ENCODE data around the gene FAM200B.

Gene FAM200B

DNA sequence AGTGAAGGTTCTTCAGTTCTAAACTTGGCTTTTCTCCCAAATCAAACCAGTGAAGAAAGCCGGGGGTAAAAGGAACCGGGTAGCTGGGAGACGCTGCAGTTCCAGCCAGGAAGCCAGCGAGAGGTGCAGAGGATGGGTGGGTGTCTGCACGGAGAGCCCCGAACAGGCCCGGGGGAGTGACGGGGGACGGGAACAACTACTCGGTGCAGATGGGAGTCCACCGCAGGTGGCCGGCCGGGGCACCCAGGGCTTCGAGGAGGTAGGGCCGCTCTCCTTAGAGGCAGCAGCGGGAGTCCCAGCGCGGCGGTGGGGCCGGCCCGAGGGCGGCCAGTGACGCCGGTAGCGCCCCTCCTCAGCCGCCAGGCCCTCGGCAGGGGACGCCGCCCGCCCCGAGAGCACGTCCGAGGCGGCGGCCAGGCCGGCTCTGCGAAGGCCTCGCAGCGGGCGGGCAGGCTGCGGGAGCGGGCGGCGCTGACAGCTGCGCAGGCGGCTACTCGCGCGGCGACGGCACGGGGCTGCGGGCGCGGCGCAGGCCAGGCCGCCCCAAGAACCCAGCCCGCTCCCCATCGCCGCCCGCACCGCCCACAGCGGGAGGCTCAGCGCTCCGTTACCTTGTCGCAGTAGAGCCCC lies 26.9 kb upstream of the FAM200B start:
- Histone ChIP-seq H3K4me1 (ENCODE audit: control insufficient read depth, insufficient read depth, low read length, poor library complexity, severe bottlenecking) (peaks cover 13% of the 10 kb centered on the region), H3K27ac (ENCODE audit: low read depth, low read length, severe bottlenecking) (peak overlapping the region; percentile 85), H3K36me3 (ENCODE audit: control insufficient read depth, insufficient read depth, low read length) (peaks cover 24% of the 10 kb centered on the region), H3K4me3 (ENCODE audit: extremely low read depth, insufficient read depth, low read length, poor library complexity, severe bottlenecking) (peak overlapping the region; percentile 70), H3K9me3 (ENCODE audit: control insufficient read depth, low read length) (no peaks in the 10 kb centered on the region)
- 0% methylated on average over 58 to 64 of the region's 66 CpGs for WGBS, 2 experiments (ENCODE audit: insufficient coverage in 2 of 2)

DNA sequence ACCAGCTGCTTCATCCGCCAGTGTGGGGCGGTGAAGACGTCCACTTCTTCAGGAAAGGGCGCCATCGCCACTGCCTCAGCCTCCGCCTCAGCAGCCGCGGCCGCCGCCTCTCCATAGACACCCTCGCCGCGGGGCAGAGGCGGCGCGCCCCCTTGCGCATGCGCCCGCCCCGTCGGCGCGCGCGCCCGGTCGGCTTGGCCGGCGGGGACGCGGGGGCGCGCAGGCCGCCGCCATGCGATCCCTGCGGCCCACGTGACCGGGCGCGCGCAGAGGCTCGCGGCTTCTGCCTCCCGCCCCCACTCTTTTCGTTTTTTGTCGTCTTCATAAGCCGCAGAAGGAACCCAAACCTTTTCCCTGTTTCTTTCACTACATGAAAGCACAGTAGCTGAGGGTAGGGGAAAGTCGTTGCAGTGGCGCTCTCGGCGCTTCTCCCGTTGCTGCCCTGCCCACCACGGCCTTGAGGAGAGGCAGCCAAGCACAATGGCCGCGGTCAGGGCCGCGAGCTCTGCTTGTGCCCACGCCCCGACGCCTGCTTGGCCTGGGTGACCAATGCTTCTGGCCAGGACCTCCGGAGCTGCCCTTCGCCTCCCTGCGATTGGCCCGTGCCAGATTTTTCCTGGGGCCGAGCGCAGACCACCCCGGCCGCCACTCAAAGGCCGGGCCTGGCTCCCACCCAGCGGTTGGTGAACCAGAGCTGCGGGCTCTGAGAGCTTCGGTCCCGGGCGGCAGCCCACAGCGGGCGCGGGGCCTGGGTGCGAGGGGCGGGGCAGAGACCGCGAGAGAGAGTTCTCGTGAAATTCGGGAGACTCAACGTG lies 26.2 kb upstream of the FAM200B start, which contains the start of gene FBXL5:
Gene FBXL5 (minus strand): TSS at position 135 of the 815 bp plus-strand sequence. CDS start 70 bp downstream, at position 65.
- Histone ChIP-seq H3K9me3 (ENCODE audit: control insufficient read depth, low read length) (no peaks in the 10 kb centered on the region), H3K27ac (ENCODE audit: low read depth, low read length, severe bottlenecking) (peak within 1 kb of the TSS; percentile 95), H3K36me3 (ENCODE audit: control insufficient read depth, insufficient read depth, low read length) (peaks cover 31% of the 10 kb centered on the region), H3K4me3 (ENCODE audit: extremely low read depth, insufficient read depth, low read length, poor library complexity, severe bottlenecking) (peak within 1 kb of the TSS; percentile 70), H3K4me1 (ENCODE audit: control insufficient read depth, insufficient read depth, low read length, poor library complexity, severe bottlenecking) (peaks cover 20% of the 10 kb centered on the region)
- WGBS, 2 experiments (ENCODE audit: insufficient coverage in 2 of 2), result 30 to 37% methylated on average over 54 to 69 of the region's 85 CpGs

DNA sequence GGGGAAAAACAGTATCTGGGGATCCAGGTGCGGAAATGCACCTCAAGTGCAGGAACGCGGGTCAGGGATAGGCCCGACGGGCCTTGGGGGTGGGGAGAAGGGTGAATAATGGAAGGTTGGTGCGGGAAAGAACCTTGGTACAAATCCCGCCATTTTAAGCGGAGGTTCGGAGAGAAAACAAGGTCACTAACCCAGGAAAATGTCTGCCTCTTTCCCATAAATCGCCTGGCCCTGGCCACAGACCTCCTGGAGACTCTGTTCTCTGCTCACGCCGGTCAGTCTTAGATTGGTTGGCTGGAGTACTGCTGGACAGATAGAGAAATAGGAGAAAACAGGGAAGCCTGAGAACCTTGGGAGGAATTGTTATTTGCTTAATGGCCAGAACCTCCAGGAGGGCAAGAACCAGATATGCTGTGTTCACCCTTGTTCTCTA lies 25.6 kb upstream of the FAM200B start:
- Histone ChIP-seq H3K27ac (ENCODE audit: low read depth, low read length, severe bottlenecking) (peak overlapping the region; percentile 95), H3K9me3 (ENCODE audit: control insufficient read depth, low read length) (no peaks in the 10 kb centered on the region), H3K36me3 (ENCODE audit: control insufficient read depth, insufficient read depth, low read length) (peaks cover 37% of the 10 kb centered on the region), H3K4me3 (ENCODE audit: extremely low read depth, insufficient read depth, low read length, poor library complexity, severe bottlenecking) (no peak overlapping the region), H3K4me1 (ENCODE audit: control insufficient read depth, insufficient read depth, low read length, poor library complexity, severe bottlenecking) (peaks cover 20% of the 10 kb centered on the region)
- WGBS, 2 experiments (ENCODE audit: insufficient coverage in 2 of 2), result 90 to 95% methylated on average over 11 to 12 of the region's 12 CpGs

DNA sequence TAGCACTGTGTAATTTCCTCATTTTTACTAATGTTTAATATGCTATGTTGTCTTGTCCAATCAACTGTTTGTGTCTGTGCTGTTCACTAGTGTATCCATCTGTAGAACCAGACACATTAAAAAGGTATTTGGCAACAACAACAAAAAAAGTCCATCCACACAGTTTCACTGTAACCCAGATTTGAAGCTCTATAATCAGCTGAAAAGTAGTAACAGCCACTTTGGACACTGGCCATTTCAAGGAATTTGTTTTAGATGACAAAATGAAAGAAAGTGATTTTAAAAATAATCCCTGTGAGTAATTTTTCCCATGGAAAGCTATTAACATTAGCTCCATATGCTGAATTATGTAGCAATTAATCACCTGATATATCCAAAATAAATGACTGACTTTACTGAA lies 24.3 kb upstream of the FAM200B start:
- peaks cover 15% of the 10 kb centered on the region for H3K4me1 ChIP-seq (ENCODE audit: control insufficient read depth, insufficient read depth, low read length, poor library complexity, severe bottlenecking)
- H3K36me3 ChIP-seq (ENCODE audit: control insufficient read depth, insufficient read depth, low read length), result peaks cover 41% of the 10 kb centered on the region
- no peak overlapping the region for H3K27ac ChIP-seq (ENCODE audit: low read depth, low read length, severe bottlenecking)
- no peak overlapping the region for H3K4me3 ChIP-seq (ENCODE audit: extremely low read depth, insufficient read depth, low read length, poor library complexity, severe bottlenecking)
- H3K9me3 ChIP-seq (ENCODE audit: control insufficient read depth, low read length), result no peaks in the 10 kb centered on the region

DNA sequence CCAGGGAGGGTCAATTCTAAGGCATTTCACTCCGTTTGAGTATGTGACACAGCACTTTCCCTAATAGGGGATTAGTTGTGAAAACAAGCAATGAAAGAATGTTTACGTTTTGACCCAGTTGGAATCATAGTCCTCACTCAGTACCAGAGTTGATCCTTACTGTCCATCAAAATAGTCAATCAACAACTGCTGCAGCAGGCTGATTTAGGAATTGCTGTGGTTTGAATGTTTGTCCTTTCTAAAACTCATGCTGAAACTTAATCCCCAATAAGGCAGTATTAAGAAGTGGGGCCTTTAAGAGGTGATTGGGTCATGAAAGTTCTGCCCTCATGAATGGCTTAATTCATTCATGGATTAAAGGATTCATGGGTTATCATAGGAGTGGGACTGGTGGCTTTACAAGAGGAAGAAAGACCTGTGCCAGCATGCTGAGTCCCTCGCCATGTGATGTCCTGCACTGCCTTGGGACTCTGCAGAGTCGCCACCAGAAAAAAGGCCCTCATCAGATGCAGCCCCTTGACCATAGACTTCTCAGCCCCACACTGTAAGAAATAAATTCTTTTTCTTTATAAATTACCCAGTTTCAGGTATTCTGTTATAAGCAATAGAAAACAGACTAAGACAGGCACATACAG lies 23.4 kb upstream of the FAM200B start:
- Histone ChIP-seq H3K36me3 (ENCODE audit: control insufficient read depth, insufficient read depth, low read length) (peaks cover 42% of the 10 kb centered on the region), H3K4me3 (ENCODE audit: extremely low read depth, insufficient read depth, low read length, poor library complexity, severe bottlenecking) (no peak overlapping the region), H3K27ac (ENCODE audit: low read depth, low read length, severe bottlenecking) (no peak overlapping the region), H3K9me3 (ENCODE audit: control insufficient read depth, low read length) (no peaks in the 10 kb centered on the region), H3K4me1 (ENCODE audit: control insufficient read depth, insufficient read depth, low read length, poor library complexity, severe bottlenecking) (peaks cover 14% of the 10 kb centered on the region)
- 100% methylated on average over 1 of the region's 4 CpGs for WGBS, 2 experiments (ENCODE audit: insufficient coverage in 2 of 2)

DNA sequence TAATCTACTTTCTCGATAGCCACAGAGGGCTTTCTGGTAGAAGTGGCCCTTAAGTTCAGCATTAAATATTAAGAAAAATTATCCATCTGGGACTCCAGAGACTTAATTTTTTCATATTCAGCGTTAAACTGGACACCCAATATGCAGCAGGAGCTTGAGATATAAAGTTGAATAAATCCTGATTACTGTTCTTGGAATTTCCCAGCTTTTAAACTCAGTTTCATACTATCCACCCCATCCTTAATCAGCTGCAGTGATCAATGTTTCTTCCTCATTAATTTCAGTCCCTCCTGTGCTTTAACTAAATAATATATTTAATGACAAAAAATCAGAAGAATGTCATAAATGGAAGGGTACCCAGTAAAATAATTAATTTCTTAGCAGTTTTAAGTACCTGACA lies 22.8 kb upstream of the FAM200B start:
- peaks cover 10% of the 10 kb centered on the region for H3K4me1 ChIP-seq (ENCODE audit: control insufficient read depth, insufficient read depth, low read length, poor library complexity, severe bottlenecking)
- 100% methylated on average over 1 of the region's 2 CpGs; no CpG with 5 or more reads in 1 of the 2 experiments for WGBS, 2 experiments (ENCODE audit: insufficient coverage in 2 of 2)
- H3K4me3 ChIP-seq (ENCODE audit: extremely low read depth, insufficient read depth, low read length, poor library complexity, severe bottlenecking), result no peak overlapping the region
- H3K9me3 ChIP-seq (ENCODE audit: control insufficient read depth, low read length), result no peaks in the 10 kb centered on the region
- H3K27ac ChIP-seq (ENCODE audit: low read depth, low read length, severe bottlenecking), result no peak overlapping the region
- H3K36me3 ChIP-seq (ENCODE audit: control insufficient read depth, insufficient read depth, low read length), result peaks cover 46% of the 10 kb centered on the region

DNA sequence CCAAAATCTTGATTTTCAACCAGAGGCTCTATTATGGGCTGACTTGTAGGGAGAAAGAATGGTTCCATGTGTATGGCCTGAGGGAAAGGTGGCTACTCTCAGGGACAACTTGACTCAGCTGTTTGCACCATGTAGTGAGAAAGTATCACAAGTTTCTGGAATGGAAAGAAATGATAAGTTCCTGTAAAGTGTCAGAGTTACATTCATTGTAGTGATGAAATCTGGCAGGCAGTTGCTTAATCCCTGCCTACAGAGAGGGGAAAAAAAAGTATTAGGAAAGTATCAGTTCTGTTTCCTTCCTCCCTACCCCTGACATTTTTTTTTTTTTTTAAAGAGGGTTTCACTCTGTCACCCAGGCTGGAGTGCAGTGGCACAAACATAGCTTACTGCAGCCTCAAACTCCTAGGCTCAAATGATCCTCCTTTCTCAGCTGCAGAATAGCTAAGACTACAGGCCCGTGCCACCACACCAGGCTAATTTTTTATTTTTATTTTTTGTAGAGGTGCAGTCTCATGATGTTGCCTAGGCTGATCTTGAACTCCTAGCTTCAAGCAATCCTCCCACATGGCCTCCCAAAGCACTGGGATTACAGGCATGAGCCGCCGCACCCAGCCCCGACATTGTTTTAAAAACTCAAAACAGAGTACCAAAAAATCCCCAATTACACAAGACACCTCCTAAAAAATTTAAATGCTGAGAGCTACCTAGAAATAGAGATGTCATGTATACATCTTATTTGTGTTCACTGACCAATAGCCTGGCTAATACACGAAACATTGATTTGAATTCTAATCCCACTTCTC lies 21.7 kb upstream of the FAM200B start:
- Histone ChIP-seq H3K4me1 (ENCODE audit: control insufficient read depth, insufficient read depth, low read length, poor library complexity, severe bottlenecking) (peaks cover 10% of the 10 kb centered on the region), H3K4me3 (ENCODE audit: extremely low read depth, insufficient read depth, low read length, poor library complexity, severe bottlenecking) (no peak overlapping the region), H3K9me3 (ENCODE audit: control insufficient read depth, low read length) (no peaks in the 10 kb centered on the region), H3K27ac (ENCODE audit: low read depth, low read length, severe bottlenecking) (no peak overlapping the region), H3K36me3 (ENCODE audit: control insufficient read depth, insufficient read depth, low read length) (peaks cover 50% of the 10 kb centered on the region)
- no CpG with 5 or more reads among the region's 5 CpGs for WGBS, 2 experiments (ENCODE audit: insufficient coverage in 2 of 2)

DNA sequence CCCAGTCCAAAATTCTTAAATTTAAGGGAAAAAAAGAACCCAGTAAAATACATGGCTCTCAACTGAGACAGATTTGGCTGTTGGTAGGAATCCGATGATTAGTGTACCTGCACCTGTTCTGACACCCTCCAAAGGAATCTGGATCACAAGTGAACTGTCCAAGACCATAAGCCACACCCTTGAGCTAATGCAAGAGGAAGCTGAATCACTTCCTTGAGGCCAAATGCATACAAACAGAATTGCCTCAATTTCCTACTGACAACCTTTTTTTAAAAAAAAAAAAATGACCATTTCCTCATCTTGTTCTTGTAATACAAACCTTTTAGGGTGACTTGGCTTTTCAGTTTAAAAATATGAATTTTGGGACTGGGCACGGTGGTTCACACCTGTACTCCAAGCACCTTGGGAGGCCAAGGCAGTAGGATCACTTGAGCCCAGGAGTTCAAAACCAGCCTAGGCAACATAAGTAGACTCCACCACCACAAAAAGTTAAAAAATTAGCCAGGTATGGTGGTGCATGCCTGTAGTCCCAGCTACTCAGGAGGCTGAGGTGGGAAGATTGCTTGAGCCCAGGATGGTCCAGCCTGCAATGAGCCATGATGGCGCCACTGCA lies 15.8 kb upstream of the FAM200B start:
- H3K4me3 ChIP-seq (ENCODE audit: extremely low read depth, insufficient read depth, low read length, poor library complexity, severe bottlenecking), result no peak overlapping the region
- H3K4me1 ChIP-seq (ENCODE audit: control insufficient read depth, insufficient read depth, low read length, poor library complexity, severe bottlenecking), result peaks cover 11% of the 10 kb centered on the region
- H3K36me3 ChIP-seq (ENCODE audit: control insufficient read depth, insufficient read depth, low read length), result peaks cover 55% of the 10 kb centered on the region
- H3K27ac ChIP-seq (ENCODE audit: low read depth, low read length, severe bottlenecking), result no peak overlapping the region
- 100% methylated on average over 1 of the region's 3 CpGs for WGBS, 2 experiments (ENCODE audit: insufficient coverage in 2 of 2)
- no peaks in the 10 kb centered on the region for H3K9me3 ChIP-seq (ENCODE audit: control insufficient read depth, low read length)

DNA sequence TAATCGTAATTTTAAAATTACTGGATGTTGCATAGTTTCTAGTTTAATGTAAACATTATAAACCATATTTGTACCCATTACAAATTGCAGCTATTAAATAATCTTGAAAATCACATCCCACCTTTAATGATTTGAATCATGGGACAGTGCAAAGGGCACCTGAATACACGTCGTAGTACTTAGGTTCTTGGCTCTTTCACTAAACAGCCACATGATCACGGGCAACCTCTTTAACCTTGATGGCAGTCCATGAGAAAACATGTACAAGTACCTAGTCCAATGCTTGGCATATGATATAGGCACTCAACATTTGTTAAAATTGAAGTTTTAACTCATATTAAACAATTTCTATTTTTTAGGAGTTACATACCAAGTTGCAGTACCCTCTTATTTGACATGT lies 14.6 kb upstream of the FAM200B start:
- WGBS, 2 experiments (ENCODE audit: insufficient coverage in 2 of 2), result no CpG with 5 or more reads among the region's 4 CpGs
- Histone ChIP-seq H3K4me3 (ENCODE audit: extremely low read depth, insufficient read depth, low read length, poor library complexity, severe bottlenecking) (no peak overlapping the region), H3K4me1 (ENCODE audit: control insufficient read depth, insufficient read depth, low read length, poor library complexity, severe bottlenecking) (peaks cover 11% of the 10 kb centered on the region), H3K27ac (ENCODE audit: low read depth, low read length, severe bottlenecking) (no peak overlapping the region), H3K9me3 (ENCODE audit: control insufficient read depth, low read length) (no peaks in the 10 kb centered on the region), H3K36me3 (ENCODE audit: control insufficient read depth, insufficient read depth, low read length) (peaks cover 59% of the 10 kb centered on the region)

Data from mesodermal cell (in vitro differentiated cells).